ENCODE results near the gene ZNRD2. TPM values are rescaled to one million over a fixed set of nuclear protein-coding genes. Genes with fewer than 3 reads are reported as not detected.

The ZNRD2 gene
- total RNA-seq, 1 experiment from 2014 or later = 45.8 TPM

DNA sequence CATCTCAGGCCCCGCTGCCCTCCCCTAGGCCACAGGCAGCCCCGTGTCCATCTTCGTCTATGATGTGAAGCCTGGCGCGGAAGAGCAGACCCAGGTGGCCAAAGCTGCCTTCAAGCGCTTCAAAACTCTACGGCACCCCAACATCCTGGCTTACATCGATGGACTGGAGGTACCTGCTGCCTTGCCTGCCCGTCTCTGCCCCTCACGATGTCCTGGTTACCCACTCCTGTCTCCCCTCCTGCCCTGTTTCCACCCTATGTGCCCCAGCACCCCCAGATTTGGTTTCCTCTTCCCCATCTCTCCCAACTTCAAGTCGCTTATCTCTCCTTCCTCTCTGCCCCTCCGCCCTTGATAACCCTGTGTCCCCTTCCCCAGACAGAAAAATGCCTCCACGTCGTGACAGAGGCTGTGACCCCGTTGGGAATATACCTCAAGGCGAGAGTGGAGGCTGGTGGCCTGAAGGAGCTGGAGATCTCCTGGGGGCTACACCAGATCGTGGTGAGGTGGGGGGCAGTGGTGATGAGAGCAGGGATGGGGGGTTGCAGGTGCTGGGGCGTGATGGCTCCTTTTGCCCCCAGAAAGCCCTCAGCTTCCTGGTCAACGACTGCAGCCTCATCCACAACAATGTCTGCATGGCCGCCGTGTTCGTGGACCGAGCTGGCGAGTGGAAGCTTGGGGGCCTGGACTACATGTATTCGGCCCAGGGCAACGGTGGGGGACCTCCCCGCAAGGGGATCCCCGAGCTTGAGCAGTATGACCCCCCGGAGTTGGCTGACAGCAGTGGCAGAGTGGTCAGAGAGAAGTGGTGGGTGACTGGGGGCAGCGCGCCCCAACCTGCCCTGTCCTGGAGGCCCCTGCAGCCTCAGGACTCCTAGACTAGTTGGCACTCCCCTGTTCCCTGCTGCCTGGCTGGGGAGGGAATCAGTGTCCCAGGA lies 44.5 kb upstream of the ZNRD2 start:
- H2BK15ac ChIP-seq (ENCODE audit: low read depth, low read length) = no peak overlapping the region
- H3K9ac ChIP-seq (ENCODE audit: extremely low read depth, insufficient read length, low read length) = peak overlapping the region; percentile 45
- TF ChIP-seq CTCF (conservative IDR thresholded peaks at IDR 0.05) = no peak
- Mint-ChIP-seq H3K36me3 (ENCODE audit: insufficient read depth in 1 of 3, low read depth in 3 of 3) (peaks cover 13 to 25% (median 20%) of the 10 kb centered on the region in 3 experiments), H3K27me3 (ENCODE audit: low read depth) (peaks cover 18% of the 10 kb centered on the region), H3K27ac (no peak overlapping the region), H3K4me3 (peak overlapping the region; percentile 72 to 82), H3K4me1 (peaks cover 24 to 34% of the 10 kb centered on the region in 2 experiments), H3K9me3 (no peaks in the 10 kb centered on the region)
- no peak overlapping the region for H2AFZ ChIP-seq (ENCODE audit: low read length)
- H3K23ac ChIP-seq (ENCODE audit: insufficient read length, low read depth, low read length) = no peak overlapping the region
- WGBS (ENCODE audit: extremely low coverage, insufficient read length, low lambda C conversion rate) = no CpG with 5 or more reads among the region's 31 CpGs
- H4K91ac ChIP-seq (ENCODE audit: insufficient read length, low read depth, low read length) = no peak overlapping the region
- H4K8ac ChIP-seq (replicated peaks; ENCODE audit: insufficient read length, low read depth, low read length) = no peak overlapping the region
- no peak overlapping the region for H2BK20ac ChIP-seq (ENCODE audit: low read depth, low read length, poor library complexity, severe bottlenecking)
- no peak overlapping the region for H4K5ac ChIP-seq (ENCODE audit: insufficient read length, low read depth, low read length)
- no peak overlapping the region for H2BK120ac ChIP-seq (ENCODE audit: low read depth, low read length, poor library complexity, severe bottlenecking)
- H3K23me2 ChIP-seq (ENCODE audit: insufficient read length, low read depth, low read length, poor library complexity, severe bottlenecking) = peaks cover 4% of the 10 kb centered on the region
- DNase-seq = no peak
- no peaks in the 10 kb centered on the region for H3K27me3 ChIP-seq (ENCODE audit: insufficient read depth, low read length)
- H2BK12ac ChIP-seq (ENCODE audit: insufficient read length, low read depth, low read length) = no peak overlapping the region
- H3K27ac ChIP-seq (ENCODE audit: insufficient read length, low read depth, low read length) = no peak overlapping the region
- H3K4me1 ChIP-seq (ENCODE audit: insufficient read depth, low read length) = no peaks in the 10 kb centered on the region; the same call in 1 of the 2 replicates
- H3K79me1 ChIP-seq (ENCODE audit: insufficient read depth, low read depth, low read length, poor library complexity, severe bottlenecking) = no peaks in the 10 kb centered on the region
- no peak overlapping the region for H3K4ac ChIP-seq (ENCODE audit: low read depth, low read length)
- no peaks in the 10 kb centered on the region for H3K9me3 ChIP-seq (ENCODE audit: control insufficient read depth, low read depth, low read length)
- H2AK5ac ChIP-seq (ENCODE audit: insufficient read length, low read length) = no peak overlapping the region
- no peaks in the 10 kb centered on the region for H4K20me1 ChIP-seq (ENCODE audit: control insufficient read depth, insufficient read depth, insufficient read length)
- no peak overlapping the region for H3K56ac ChIP-seq (ENCODE audit: insufficient read length, low read depth, low read length)
- peak overlapping the region; percentile 61 for H3K4me2 ChIP-seq (ENCODE audit: insufficient read depth, insufficient read length, low read length)
- no peak overlapping the region for H3K18ac ChIP-seq (ENCODE audit: insufficient read length, low read depth, low read length)
- no peak overlapping the region for H3T11ph ChIP-seq (ENCODE audit: low read length)
- peak overlapping the region; percentile 23; the same call in 1 of the 2 replicates for H3K14ac ChIP-seq (ENCODE audit: insufficient read depth, low read length)
- H3K79me2 ChIP-seq (ENCODE audit: insufficient read depth, low read length) = no peaks in the 10 kb centered on the region; the same call in 1 of the 2 replicates
- H2BK5ac ChIP-seq (ENCODE audit: insufficient read length, low read length) = no peak overlapping the region

Data from H9 (cell line).